Measurements from ENCODE around the gene ARHGEF6.

GRCh38 chrX:136674270-136674985, 106.3 kb downstream of the ARHGEF6 start:
- no peak for TF ChIP-seq CTCF (IDR thresholded peaks at IDR 0.05)
- no peak for TF ChIP-seq POLR2A (IDR thresholded peaks at IDR 0.05)
